Gastroesophageal sphincter (tissue), 4 donors: ENCODE data around the gene ANKRD31. TPM values are rescaled to one million over a fixed set of nuclear protein-coding genes. Genes with fewer than 3 reads are reported as not detected.

ENCODE experiments used
- ATAC-seq: fragments of 150-250 bp; one replicate; pipeline ENCODE4 v1.9.1; 2016; ENCODE audit warnings: mild to moderate bottlenecking, moderate library complexity
- H3K27ac ChIP-seq, 4 donors: fragments of 200-600 bp; sonication (generic) in 3 of 4; 1 replicate in 3 of 4; 2 replicates in 1 of 4; pipeline ENCODE4 v1.5.1; 2016 to 2019
- H3K27me3 ChIP-seq: fragments of 200-600 bp; sonication (generic); one replicate; pipeline ENCODE4 v1.5.1; 2019
- H3K36me3 ChIP-seq, 2 donors: fragments of 200-600 bp; sonication (generic); one replicate each; pipeline ENCODE4 v1.5.1; 2019; ENCODE audit warnings: control low read depth in 1 of 2
- H3K4me1 ChIP-seq, 3 donors: fragments of 200-600 bp; sonication (generic); 1 replicate in 2 of 3; 2 replicates in 1 of 3; pipeline ENCODE4 v1.5.1; 2016 to 2019; ENCODE audit warnings: control low read depth in 2 of 3
- H3K4me3 ChIP-seq, 2 donors: fragments of 200-600 bp; sonication (generic); one replicate each; pipeline ENCODE4 v1.5.1; 2019; ENCODE audit warnings: mild to moderate bottlenecking in 1 of 2, moderate library complexity in 1 of 2
- H3K9me3 ChIP-seq, 3 donors: fragments of 200-600 bp; sonication (generic); one replicate each; pipeline ENCODE4 v1.5.1; 2017 to 2019; ENCODE audit warnings: control low read depth in 2 of 3
- CTCF ChIP-seq, 4 experiments: fragments of 200-600 bp in 2 of 4; fragments of 450-650 bp in 2 of 4; sonication (generic) in 1 of 4; IDR thresholded peaks; one replicate each; pipeline ENCODE4 v1.5.1; 2017 to 2019; ENCODE audit warnings: antibody characterized with exemption in 4 of 4, mild to moderate bottlenecking in 2 of 4, moderate library complexity in 2 of 4
- EP300 ChIP-seq: sonication (generic); formaldehyde crosslinking; IDR thresholded peaks from one replicate; pipeline ENCODE4 v1.6.1; 2017; ENCODE audit warnings: antibody characterized with exemption, mild to moderate bottlenecking
- POLR2A ChIP-seq, 2 donors: fragments of 450-650 bp; IDR thresholded peaks; one replicate each; pipeline ENCODE4 v1.6.1; 2017; ENCODE audit warnings: antibody characterized with exemption in 2 of 2, mild to moderate bottlenecking in 2 of 2, moderate library complexity in 1 of 2
- POLR2AphosphoS5 ChIP-seq: sonication (generic); formaldehyde crosslinking; IDR thresholded peaks from one replicate; pipeline ENCODE4 v1.6.1; 2017; ENCODE audit warnings: antibody characterized with exemption
- WGBS, 2 donors: methylation state at CpG; one replicate each; pipeline ENCODE4 v1.1.5; 2018; ENCODE audit warnings: low coverage in 1 of 2; 5-methylcytosine and 5-hydroxymethylcytosine counted together
- total RNA-seq, 4 donors: library from RNA; depleted of rRNA; stranded (reverse); fragments of >200 nt; gene quantifications; one replicate each; pipeline ENCODE4 v1.1.0, GENCODE V29; 2016

Gene ANKRD31
- total RNA-seq, 4 donors from 2014 or later, result 0.16 to 0.27 (median 0.23) TPM; not detected in 1

GRCh38 chr5:75051217-75051751 is 185.4 kb downstream of the ANKRD31 start:
- 53 to 64% methylated on average over 5 to 7 of the region's 7 CpGs for WGBS, 2 donors
- no peak for ATAC-seq
- Histone ChIP-seq H3K9me3 (no peaks in the 10 kb centered on the region), H3K27ac (peak overlapping the region in 3 of 4 donors; percentile 28 to 97 (median 96)), H3K4me1 (peaks cover 0 to 67% (median 11%) of the 10 kb centered on the region in 3 donors), H3K36me3 (peaks cover 0 to 2% of the 10 kb centered on the region in 2 donors), H3K27me3 (no peaks in the 10 kb centered on the region), H3K4me3 (peak overlapping the region in 1 of 2 donors; percentile 92)
- TF ChIP-seq CTCF (IDR thresholded peaks at IDR 0.05), result no peak
- no peak for TF ChIP-seq EP300
- TF ChIP-seq POLR2AphosphoS5, result no peak
- TF ChIP-seq POLR2A (IDR thresholded peaks at IDR 0.05), result no peak

DNA sequence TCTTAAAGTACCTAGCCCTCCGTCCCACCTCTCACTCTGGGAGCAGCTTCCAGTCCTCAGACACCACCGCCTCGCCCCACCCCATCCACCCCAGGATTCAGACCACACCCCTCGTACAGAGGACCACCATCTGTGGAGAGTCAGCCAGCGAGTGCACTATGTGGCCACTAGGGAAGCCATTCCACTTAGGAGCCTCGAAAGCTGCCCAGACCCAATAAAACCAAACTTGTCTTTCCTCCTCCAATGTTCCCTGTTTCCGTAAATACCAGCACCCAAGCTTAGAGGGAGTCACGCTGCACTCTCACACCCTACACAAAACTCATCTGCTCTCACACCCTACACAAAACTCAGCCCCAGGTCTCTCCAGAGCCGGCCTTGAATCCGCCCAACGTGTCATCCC is 186.3 kb downstream of the ANKRD31 start:
- Histone ChIP-seq H3K4me1 (peaks cover 0 to 58% (median 11%) of the 10 kb centered on the region in 3 donors), H3K27me3 (no peaks in the 10 kb centered on the region), H3K36me3 (peaks cover 0 to 10% of the 10 kb centered on the region in 2 donors), H3K4me3 (no peak overlapping the region), H3K9me3 (no peaks in the 10 kb centered on the region), H3K27ac (peak overlapping the region in 3 of 4 donors; percentile 38 to 97 (median 64))
- TF ChIP-seq EP300 (no peak), CTCF (IDR thresholded peaks at IDR 0.05) (peak in 1 of 4 experiments; percentile 24)
- ATAC-seq, result no peak
- 79 to 86% methylated on average over 7 to 9 of the region's 11 CpGs for WGBS, 2 donors

DNA sequence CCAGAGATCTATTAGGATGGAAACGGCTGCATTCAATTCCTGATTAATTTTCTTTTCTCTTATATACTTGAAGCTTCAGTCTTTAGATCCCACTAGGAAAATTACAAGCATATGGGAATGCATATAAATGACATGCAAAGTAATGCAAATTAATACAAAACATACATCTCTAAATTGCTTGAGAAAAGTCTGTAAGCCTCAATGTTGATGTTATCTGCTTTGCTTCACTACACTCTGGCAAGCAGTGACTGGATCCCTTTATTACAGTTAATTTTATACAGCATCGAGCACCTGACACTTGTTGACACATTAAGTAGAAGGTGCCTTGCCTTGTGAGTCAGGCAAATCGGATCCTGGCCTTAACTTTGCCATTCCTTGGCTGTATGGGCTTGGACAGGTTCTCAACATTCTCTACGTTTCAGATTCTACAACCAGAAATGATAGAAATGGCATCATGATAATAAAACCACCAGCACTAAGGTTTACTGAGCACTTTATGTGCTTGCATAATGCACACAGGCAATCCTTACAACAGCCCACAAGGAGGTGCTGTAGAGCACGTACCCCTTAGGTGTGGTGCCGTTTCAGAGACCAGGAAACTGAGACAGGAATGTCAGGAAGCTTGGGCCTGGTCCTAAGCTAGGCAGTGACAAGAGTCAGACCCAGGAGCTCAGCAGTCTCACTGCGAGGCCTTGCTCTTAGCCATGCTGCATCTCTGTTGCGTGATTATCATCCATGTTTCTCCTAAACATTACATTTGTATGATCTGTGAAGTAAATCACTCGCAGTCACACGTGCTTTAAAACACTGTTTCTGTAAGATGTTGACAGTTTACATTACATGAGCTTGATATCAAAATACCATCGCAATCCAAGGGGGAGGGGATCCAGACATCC is 187.0 kb downstream of the ANKRD31 start:
- Histone ChIP-seq H3K36me3 (peaks cover 0 to 15% of the 10 kb centered on the region in 2 donors), H3K9me3 (no peaks in the 10 kb centered on the region), H3K4me3 (no peak overlapping the region), H3K4me1 (peaks cover 0 to 51% (median 10%) of the 10 kb centered on the region in 3 donors), H3K27me3 (no peaks in the 10 kb centered on the region), H3K27ac (peak overlapping the region in 3 of 4 donors; percentile 38 to 97 (median 64))
- no peak for ATAC-seq
- no peak for TF ChIP-seq POLR2AphosphoS5
- TF ChIP-seq EP300, result no peak
- peak; percentile 51 to 76 (median 57) for TF ChIP-seq CTCF (IDR thresholded peaks at IDR 0.05)
- no peak for TF ChIP-seq POLR2A (IDR thresholded peaks at IDR 0.05)
- 43 to 55% methylated on average over 6 to 11 of the region's 11 CpGs for WGBS, 2 donors

DNA sequence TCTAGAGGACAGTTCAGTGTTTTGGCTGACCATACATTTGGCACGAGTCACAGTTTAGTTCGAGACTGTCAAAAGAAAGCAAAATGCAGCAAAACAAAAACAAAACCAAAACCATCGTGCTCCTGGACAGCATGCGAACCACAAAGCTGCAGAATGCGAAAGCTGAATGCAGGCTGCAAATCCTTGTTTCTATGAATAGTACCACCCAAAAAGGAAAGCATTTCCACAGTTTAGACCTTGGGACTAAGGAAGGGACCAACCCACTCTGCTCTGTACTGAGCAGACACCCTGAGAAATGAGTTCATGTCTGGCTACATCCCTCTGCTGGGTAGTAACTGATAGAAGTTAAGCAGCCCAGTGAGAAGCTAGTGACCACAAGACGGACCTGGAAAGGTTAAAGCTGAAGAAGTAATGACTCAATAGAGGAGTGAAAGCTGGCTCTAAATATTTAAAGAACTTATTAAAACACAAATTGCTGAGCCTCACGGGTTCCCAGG is 188.2 kb downstream of the ANKRD31 start:
- peaks cover 0 to 53% (median 5%) of the 10 kb centered on the region in 3 donors for H3K4me1 ChIP-seq
- H3K9me3 ChIP-seq, result no peaks in the 10 kb centered on the region
- 16 to 30% methylated on average over 5 to 7 of the region's 7 CpGs for WGBS, 2 donors
- no peak for TF ChIP-seq CTCF (IDR thresholded peaks at IDR 0.05)
- TF ChIP-seq EP300, result no peak
- TF ChIP-seq POLR2A (IDR thresholded peaks at IDR 0.05), result no peak
- TF ChIP-seq POLR2AphosphoS5, result no peak
- no peaks in the 10 kb centered on the region for H3K27me3 ChIP-seq
- H3K36me3 ChIP-seq, result peaks cover 0 to 15% of the 10 kb centered on the region in 2 donors
- ATAC-seq, result no peak
- peak overlapping the region; percentile 15 to 97 (median 57) for H3K27ac ChIP-seq
- H3K4me3 ChIP-seq, result peak overlapping the region; percentile 13 to 16
